Measurements from ENCODE around the gene MRPS18A. TPM values are rescaled to one million over a fixed set of nuclear protein-coding genes. Genes with fewer than 3 reads are reported as not detected.

The MRPS18A gene
- total and polyA plus RNA-seq, 2 of the 13 experiments (the other 11 are each of a cell fraction or from before 2014, with no cell fraction given), result 87.8 to 89.1 TPM

- intact Hi-C loops (cut with micrococcal nuclease; ENCODE audit: unreplicated experiment) (loop anchor here (2.0 kb wide), 1 partner anchor 31 kb away; no protein-coding TSS in a partner anchor), in situ Hi-C loops (cut with HindIII; ENCODE audit: extremely low pct_ligation_motif_present, low pct_unique_long_range_greater_than_20kb) (no loop called here)
- H3K4me3 ChIP-seq (replicated peaks in 1 of 3; ENCODE audit: insufficient read depth in 1 of 3, low read depth in 2 of 3, low read length in 3 of 3), result no peak overlapping the region
- CTCF ChIA-PET (ENCODE audit: low intra/inter-chr PET ratio, low total read pairs), result no interaction called here
- POLR2A ChIA-PET, result interaction anchor here (0.6 to 1.7 kb wide), 10 partner anchors 16 to 488 kb away, joined by 3 to 8 read pairs (median 4); partner anchors contain the start of genes GTPBP2, MAD2L1BP and MRPS18A
- no TSS peak for BruUV-seq (replicated peaks)
- DNase-seq (ENCODE audit: low spot score), result no peak
- H3K79me2 ChIP-seq (ENCODE audit: insufficient read depth, low read length), result no peaks in the 10 kb centered on the region
- H3K9me3 ChIP-seq (ENCODE audit: low read length), result no peaks in the 10 kb centered on the region
- no peak for ATAC-seq
- H3K4me1 ChIP-seq (ENCODE audit: insufficient read depth, low read length), result peaks cover 91% of the 10 kb centered on the region
- H3K9ac ChIP-seq (ENCODE audit: insufficient read depth, low read depth, low read length), result no peak overlapping the region
- H3K27me3 ChIP-seq (ENCODE audit: control insufficient read depth in 1 of 2, insufficient read depth in 2 of 2, low read length in 2 of 2), result peaks cover 0 to 14% of the 10 kb centered on the region in 2 experiments; a peak in 3 of 5 replicates
- no peaks in the 10 kb centered on the region for H3K36me3 ChIP-seq (replicated peaks in 1 of 2; ENCODE audit: control insufficient read depth in 1 of 2, insufficient read depth in 2 of 2, low read length in 2 of 2)
- no peaks in the 10 kb centered on the region for H4K20me1 ChIP-seq (ENCODE audit: insufficient read depth, low read length)
- H3K27ac ChIP-seq (ENCODE audit: extremely low read length, insufficient read depth, low read length), result no peak overlapping the region
- no peak overlapping the region for H2AFZ ChIP-seq (ENCODE audit: low read length)
- no peak for FAIRE-seq
- WGBS (ENCODE audit: low lambda C conversion rate), result 41% methylated on average over 8 of the region's 8 CpGs
- peak overlapping the region; percentile 85 for H3K4me2 ChIP-seq (ENCODE audit: low read depth, low read length)
- TF ChIP-seq, protein P1, sequence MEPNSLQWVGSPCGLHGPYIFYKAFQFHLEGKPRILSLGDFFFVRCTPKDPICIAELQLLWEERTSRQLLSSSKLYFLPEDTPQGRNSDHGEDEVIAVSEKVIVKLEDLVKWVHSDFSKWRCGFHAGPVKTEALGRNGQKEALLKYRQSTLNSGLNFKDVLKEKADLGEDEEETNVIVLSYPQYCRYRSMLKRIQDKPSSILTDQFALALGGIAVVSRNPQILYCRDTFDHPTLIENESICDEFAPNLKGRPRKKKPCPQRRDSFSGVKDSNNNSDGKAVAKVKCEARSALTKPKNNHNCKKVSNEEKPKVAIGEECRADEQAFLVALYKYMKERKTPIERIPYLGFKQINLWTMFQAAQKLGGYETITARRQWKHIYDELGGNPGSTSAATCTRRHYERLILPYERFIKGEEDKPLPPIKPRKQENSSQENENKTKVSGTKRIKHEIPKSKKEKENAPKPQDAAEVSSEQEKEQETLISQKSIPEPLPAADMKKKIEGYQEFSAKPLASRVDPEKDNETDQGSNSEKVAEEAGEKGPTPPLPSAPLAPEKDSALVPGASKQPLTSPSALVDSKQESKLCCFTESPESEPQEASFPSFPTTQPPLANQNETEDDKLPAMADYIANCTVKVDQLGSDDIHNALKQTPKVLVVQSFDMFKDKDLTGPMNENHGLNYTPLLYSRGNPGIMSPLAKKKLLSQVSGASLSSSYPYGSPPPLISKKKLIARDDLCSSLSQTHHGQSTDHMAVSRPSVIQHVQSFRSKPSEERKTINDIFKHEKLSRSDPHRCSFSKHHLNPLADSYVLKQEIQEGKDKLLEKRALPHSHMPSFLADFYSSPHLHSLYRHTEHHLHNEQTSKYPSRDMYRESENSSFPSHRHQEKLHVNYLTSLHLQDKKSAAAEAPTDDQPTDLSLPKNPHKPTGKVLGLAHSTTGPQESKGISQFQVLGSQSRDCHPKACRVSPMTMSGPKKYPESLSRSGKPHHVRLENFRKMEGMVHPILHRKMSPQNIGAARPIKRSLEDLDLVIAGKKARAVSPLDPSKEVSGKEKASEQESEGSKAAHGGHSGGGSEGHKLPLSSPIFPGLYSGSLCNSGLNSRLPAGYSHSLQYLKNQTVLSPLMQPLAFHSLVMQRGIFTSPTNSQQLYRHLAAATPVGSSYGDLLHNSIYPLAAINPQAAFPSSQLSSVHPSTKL (CRISPR knock-in tag; IDR thresholded peaks at IDR 0.05), result 0 out of 2 replicates have a peak, but pooled peaks have one; percentile 12
- TF ChIP-seq ZNF629 (CRISPR knock-in tag; conservative IDR thresholded peaks at IDR 0.05), result peak; percentile 95
- TF ChIP-seq POLR2AphosphoS2 (IDR thresholded peaks at IDR 0.05; ENCODE audit: low read depth, low read length), result no peak
- TF ChIP-seq, protein P2, sequence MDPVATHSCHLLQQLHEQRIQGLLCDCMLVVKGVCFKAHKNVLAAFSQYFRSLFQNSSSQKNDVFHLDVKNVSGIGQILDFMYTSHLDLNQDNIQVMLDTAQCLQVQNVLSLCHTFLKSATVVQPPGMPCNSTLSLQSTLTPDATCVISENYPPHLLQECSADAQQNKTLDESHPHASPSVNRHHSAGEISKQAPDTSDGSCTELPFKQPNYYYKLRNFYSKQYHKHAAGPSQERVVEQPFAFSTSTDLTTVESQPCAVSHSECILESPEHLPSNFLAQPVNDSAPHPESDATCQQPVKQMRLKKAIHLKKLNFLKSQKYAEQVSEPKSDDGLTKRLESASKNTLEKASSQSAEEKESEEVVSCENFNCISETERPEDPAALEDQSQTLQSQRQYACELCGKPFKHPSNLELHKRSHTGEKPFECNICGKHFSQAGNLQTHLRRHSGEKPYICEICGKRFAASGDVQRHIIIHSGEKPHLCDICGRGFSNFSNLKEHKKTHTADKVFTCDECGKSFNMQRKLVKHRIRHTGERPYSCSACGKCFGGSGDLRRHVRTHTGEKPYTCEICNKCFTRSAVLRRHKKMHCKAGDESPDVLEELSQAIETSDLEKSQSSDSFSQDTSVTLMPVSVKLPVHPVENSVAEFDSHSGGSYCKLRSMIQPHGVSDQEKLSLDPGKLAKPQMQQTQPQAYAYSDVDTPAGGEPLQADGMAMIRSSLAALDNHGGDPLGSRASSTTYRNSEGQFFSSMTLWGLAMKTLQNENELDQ (CRISPR knock-in tag; IDR thresholded peaks at IDR 0.05; ENCODE audit: borderline replicate concordance), result no peak
- TF ChIP-seq ZNF124 (CRISPR knock-in tag; IDR thresholded peaks at IDR 0.05), result 0 out of 2 replicates have a peak, but pooled peaks have one; percentile 32
- TF ChIP-seq ZBTB20 (CRISPR knock-in tag; IDR thresholded peaks at IDR 0.05; ENCODE audit: borderline replicate concordance, low read depth), result no peak
- TF ChIP-seq DNMT3B (CRISPR knock-in tag; conservative IDR thresholded peaks at IDR 0.05), result no peak
- TF ChIP-seq ELF4 (CRISPR knock-in tag; IDR thresholded peaks at IDR 0.05; ENCODE audit: borderline replicate concordance), result 0 out of 2 replicates have a peak, but pooled peaks have one; percentile 15
- TF ChIP-seq NFIC (IDR thresholded peaks at IDR 0.05; ENCODE audit: low read length), result 0 out of 2 replicates have a peak, but pooled peaks have one; percentile 9
- TF ChIP-seq BCL6 (CRISPR knock-in tag; IDR thresholded peaks at IDR 0.05), result peak; percentile 78
- TF ChIP-seq ZNF317 (CRISPR knock-in tag; IDR thresholded peaks at IDR 0.05), result no peak
- TF ChIP-seq KDM1A (CRISPR knock-in tag; IDR thresholded peaks at IDR 0.05), result peak; percentile 85
- TF ChIP-seq FOXP1 (IDR thresholded peaks at IDR 0.05), result no peak
- peak; percentile 49; the same call in 1 of the 2 replicates for TF ChIP-seq FOXP1 (CRISPR knock-in tag; IDR thresholded peaks at IDR 0.05)
- TF ChIP-seq SAP130 (CRISPR knock-in tag; IDR thresholded peaks at IDR 0.05; ENCODE audit: low read depth), result peak; percentile 26; the same call in 1 of the 2 replicates
- peak; percentile 12 for TF ChIP-seq ZNF18 (CRISPR knock-in tag; IDR thresholded peaks at IDR 0.05; ENCODE audit: insufficient replicate concordance)
- no peak for TF ChIP-seq NFATC3 (CRISPR knock-in tag; IDR thresholded peaks at IDR 0.05)
Measured at GRCh38 chr6:43703512-43704429, 16.2 kb upstream of the MRPS18A start.

Data from HepG2 (cell line).